OCI-LY7 (cell line): Measurements from ENCODE around the gene FOXG1. TPM values are rescaled to one million over a fixed set of nuclear protein-coding genes. Genes with fewer than 3 reads are reported as not detected.

Experiments used
- BruUV-seq: library from RNA; stranded (reverse); fragments of 400-500 nt; replicated peaks from 2 replicates; lab custom pipeline; 2021; lab: Mats Ljungman, UMichigan
- CTCF ChIA-PET: fragments of 300-600 bp; sonication (Branson Sonifier 250); formaldehyde crosslinking; loops from one replicate; lab custom pipeline; 2022; ENCODE audit warnings: antibody characterized with exemption; ENCODE audit not compliant: unreplicated experiment; lab: Charles Lee
- POLR2A ChIA-PET: fragments of 300-600 bp; sonication (Branson Sonifier 250); formaldehyde crosslinking; loops from one replicate; lab custom pipeline; 2022; ENCODE audit warnings: antibody characterized with exemption; lab: Charles Lee
- DNase-seq: peaks from one replicate; pipeline ENCODE4 v3.0.0-alpha.2; 2015; ENCODE audit warnings: low spot score
- H2AFZ ChIP-seq: fragments of 200-600 bp; sonication (generic), shearing (Covaris generic); 2 replicates; pipeline ENCODE4 v1.6.1; 2014; ENCODE audit warnings: mild to moderate bottlenecking, antibody characterized with exemption, low read length, moderate library complexity
- H3K27ac ChIP-seq: fragments of 200-600 bp; sonication (generic); 2 replicates; pipeline ENCODE4 v1.5.1; 2014; ENCODE audit warnings: mixed run types, low read depth, mild to moderate bottlenecking, moderate library complexity, low read length, inconsistent platforms; ENCODE audit not compliant: poor library complexity, severe bottlenecking
- H3K36me3 ChIP-seq: fragments of 200-600 bp; sonication (generic); 2 replicates; pipeline ENCODE4 v1.6.1; 2014; ENCODE audit warnings: mild to moderate bottlenecking, antibody characterized with exemption, low read length, moderate library complexity, mixed read lengths; ENCODE audit not compliant: insufficient read depth
- H3K4me1 ChIP-seq: fragments of 200-600 bp; sonication (generic); 2 replicates; pipeline ENCODE4 v1.5.1; 2014; ENCODE audit warnings: mild to moderate bottlenecking, low read length; ENCODE audit not compliant: insufficient read depth, poor library complexity, severe bottlenecking
- H3K4me2 ChIP-seq: fragments of 200-600 bp; sonication (generic); 2 replicates; pipeline ENCODE4 v1.6.1; 2014; ENCODE audit warnings: mild to moderate bottlenecking, low read length
- H3K4me3 ChIP-seq: fragments of 200-600 bp; sonication (generic); 2 replicates; pipeline ENCODE4 v1.5.1; 2014; ENCODE audit warnings: mild to moderate bottlenecking, low read depth, low read length; ENCODE audit not compliant: poor library complexity, severe bottlenecking
- H3K79me2 ChIP-seq: fragments of 200-600 bp; sonication (generic); 2 replicates; pipeline ENCODE4 v1.6.1; 2016; ENCODE audit warnings: low read depth, mild to moderate bottlenecking, low read length, moderate library complexity, mixed read lengths; ENCODE audit not compliant: insufficient read depth
- H3K9me2 ChIP-seq: fragments of 200-600 bp; sonication (generic); 2 replicates; pipeline ENCODE4 v1.6.1; 2016; ENCODE audit warnings: mild to moderate bottlenecking, low read length, mixed read lengths; ENCODE audit not compliant: insufficient read depth
- H3K9me3 ChIP-seq: fragments of 200-600 bp; sonication (generic); 2 replicates; pipeline ENCODE4 v1.6.1; 2014; ENCODE audit warnings: mild to moderate bottlenecking, mixed run types, low read length, mixed read lengths
- H4K20me1 ChIP-seq: fragments of 200-600 bp; sonication (generic); 2 replicates; pipeline ENCODE4 v1.6.1; 2014; ENCODE audit warnings: mild to moderate bottlenecking, antibody characterized with exemption, low read length, moderate library complexity, mixed read lengths; ENCODE audit not compliant: insufficient read depth
- EZH2phosphoT487 ChIP-seq: fragments of 200-600 bp; sonication (generic); IDR thresholded peaks from 2 replicates; pipeline ENCODE4 v1.6.1; 2018; ENCODE audit warnings: low read depth, borderline replicate concordance, mild to moderate bottlenecking, mixed run types, antibody characterized with exemption, low read length, moderate library complexity, mixed read lengths
- intact Hi-C: fragments of 100-400 bp; cut with micrococcal nuclease; formaldehyde crosslinking; loops from one replicate; pipeline ENCODE4 v1.10.0; 2022; ENCODE audit not compliant: unreplicated experiment
- total RNA-seq, 2 experiments: library from RNA; depleted of rRNA in 1 of 2; stranded (reverse); fragments of >200 nt in 1 of 2; shearing (Covaris generic) in 1 of 2; gene quantifications; 2 replicates each; pipeline ENCODE4 v1.2.3, GENCODE V29; 2014 to 2022
- TF ChIP-seq, protein P1 (sequence below): fragments of 200-600 bp; sonication (generic); conservative IDR thresholded peaks from 2 replicates; pipeline ENCODE4 v1.5.1; 2014; ENCODE audit warnings: mild to moderate bottlenecking, antibody characterized with exemption, low read length, moderate library complexity, mixed read lengths

The FOXG1 gene
- total RNA-seq, 2 experiments from 2014 or later: not detected

DNA sequence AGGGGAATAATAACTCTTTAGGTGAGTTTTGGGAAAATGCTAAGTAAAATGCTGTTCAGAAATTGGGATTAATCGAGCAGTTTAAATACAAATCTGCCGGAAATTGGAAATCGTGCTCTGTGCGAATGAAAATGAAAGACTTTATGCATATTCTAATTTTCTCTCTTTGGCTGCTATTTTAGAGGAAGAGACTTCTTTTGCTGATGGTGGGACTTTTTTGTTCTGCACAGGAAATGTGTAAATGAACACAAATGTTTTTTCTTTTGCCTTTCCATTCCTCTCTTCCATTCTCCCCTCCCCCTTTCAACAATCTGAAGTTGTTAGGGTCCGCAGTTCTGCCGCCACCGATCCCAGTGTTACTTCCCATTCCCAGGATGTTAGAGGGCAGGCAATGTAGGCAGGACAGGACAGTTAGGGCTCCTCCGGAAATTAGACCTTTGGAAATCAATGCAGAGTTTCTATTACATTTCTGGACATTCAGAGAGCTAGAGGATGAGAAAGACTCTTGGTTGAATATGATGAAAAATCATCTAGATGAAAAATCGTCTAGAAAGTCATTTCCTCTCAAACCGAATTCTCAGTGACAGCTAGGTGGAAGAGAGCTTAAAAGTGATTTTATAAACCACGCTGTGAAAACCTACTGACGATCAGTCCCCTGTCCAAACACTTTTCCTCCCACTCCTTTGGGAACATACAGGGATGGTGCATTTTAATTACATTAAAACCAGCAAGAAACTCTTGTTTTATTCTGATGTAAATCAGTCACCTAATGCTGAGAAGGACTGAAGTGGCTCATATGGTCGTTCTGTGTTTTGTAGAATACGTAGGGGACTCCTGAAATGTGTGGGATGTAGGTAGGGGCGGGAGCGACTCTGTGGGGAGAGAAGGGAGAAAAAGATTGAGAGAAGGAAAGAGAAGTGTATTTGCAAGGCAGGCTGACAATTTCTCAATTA, 17.8 kb downstream of the FOXG1 start:
- Histone ChIP-seq H3K9me2 (no peaks in the 10 kb centered on the region), H4K20me1 (no peaks in the 10 kb centered on the region), H3K9me3 (no peaks in the 10 kb centered on the region), H3K4me3 (no peak overlapping the region), H3K79me2 (no peaks in the 10 kb centered on the region), H3K4me1 (no peaks in the 10 kb centered on the region), H3K4me2 (no peak overlapping the region), H3K36me3 (no peaks in the 10 kb centered on the region), H2AFZ (no peak overlapping the region), H3K27ac (no peak overlapping the region)
- ChIA-PET CTCF (no interaction called here), POLR2A (no interaction called here)
- no peak for DNase-seq
- intact Hi-C loops: no loop called here
- no TSS peak for BruUV-seq
- no peak for TF ChIP-seq EZH2phosphoT487
- TF ChIP-seq, protein P1, sequence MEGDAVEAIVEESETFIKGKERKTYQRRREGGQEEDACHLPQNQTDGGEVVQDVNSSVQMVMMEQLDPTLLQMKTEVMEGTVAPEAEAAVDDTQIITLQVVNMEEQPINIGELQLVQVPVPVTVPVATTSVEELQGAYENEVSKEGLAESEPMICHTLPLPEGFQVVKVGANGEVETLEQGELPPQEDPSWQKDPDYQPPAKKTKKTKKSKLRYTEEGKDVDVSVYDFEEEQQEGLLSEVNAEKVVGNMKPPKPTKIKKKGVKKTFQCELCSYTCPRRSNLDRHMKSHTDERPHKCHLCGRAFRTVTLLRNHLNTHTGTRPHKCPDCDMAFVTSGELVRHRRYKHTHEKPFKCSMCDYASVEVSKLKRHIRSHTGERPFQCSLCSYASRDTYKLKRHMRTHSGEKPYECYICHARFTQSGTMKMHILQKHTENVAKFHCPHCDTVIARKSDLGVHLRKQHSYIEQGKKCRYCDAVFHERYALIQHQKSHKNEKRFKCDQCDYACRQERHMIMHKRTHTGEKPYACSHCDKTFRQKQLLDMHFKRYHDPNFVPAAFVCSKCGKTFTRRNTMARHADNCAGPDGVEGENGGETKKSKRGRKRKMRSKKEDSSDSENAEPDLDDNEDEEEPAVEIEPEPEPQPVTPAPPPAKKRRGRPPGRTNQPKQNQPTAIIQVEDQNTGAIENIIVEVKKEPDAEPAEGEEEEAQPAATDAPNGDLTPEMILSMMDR: no peak

DNA sequence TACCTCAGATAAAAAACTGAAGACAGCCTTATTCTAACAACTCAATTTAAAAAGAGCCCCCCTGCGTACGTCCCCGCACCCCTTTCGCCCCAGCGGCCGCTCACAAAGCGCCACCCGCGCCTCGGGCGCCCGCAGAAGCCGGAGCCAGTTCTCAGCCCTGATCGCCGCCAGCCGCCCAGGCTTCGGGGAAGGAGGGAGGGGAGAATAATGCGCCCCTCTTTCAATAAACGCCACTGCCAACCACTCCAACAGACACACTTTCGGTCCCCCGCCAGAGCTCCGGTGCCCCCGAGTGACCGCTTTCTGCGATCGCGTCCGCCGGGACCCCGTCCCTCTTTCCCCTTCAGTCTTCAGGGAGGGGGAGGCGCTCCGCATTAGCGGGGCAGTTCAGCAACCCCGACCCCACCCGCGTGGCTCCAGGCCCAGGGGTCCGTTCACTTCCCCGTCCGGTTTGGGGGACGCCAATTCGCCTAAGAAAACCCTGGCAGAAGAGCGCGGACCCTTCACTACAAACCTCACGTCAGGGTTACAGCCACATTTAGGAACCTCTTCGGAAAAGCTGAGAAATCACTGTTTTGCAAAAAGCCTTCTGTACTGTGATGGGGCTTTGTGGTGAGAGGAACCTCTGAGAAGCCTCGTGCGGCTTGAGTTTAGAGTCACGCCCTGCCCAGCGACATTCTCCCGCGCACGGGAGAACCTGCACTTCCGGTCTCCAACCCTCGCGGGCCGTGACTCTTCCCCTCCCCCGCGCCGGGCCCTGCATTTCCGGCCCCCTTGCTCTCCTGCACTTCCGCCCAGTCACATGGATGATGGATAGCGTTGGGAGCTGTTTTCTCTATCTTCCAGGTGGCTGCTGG, 18.7 kb downstream of the FOXG1 start:
- Histone ChIP-seq H3K27ac (no peak overlapping the region), H3K9me3 (no peaks in the 10 kb centered on the region), H3K4me3 (no peak overlapping the region), H3K4me1 (no peaks in the 10 kb centered on the region), H3K4me2 (no peak overlapping the region), H3K79me2 (no peaks in the 10 kb centered on the region), H3K9me2 (no peaks in the 10 kb centered on the region), H3K36me3 (no peaks in the 10 kb centered on the region), H2AFZ (no peak overlapping the region), H4K20me1 (no peaks in the 10 kb centered on the region)
- POLR2A ChIA-PET: no interaction called here
- DNase-seq: no peak
- CTCF ChIA-PET: no interaction called here
- intact Hi-C loops: no loop called here
- BruUV-seq: no TSS peak
- TF ChIP-seq, protein P1: no peak
- no peak for TF ChIP-seq EZH2phosphoT487
